Measurements from ENCODE around the gene ZSCAN5A.
"Not testable (repeated sequence)": the region's sequence is repeated elsewhere in the genome, so short reads cannot be mapped to it uniquely, and the experiment has no call there.

The ZSCAN5A gene

GRCh38 chr19:56218961-56219360, 95.7 kb downstream of the ZSCAN5A start:
- DNase-seq (ENCODE audit: extremely low spot score, insufficient read length, low read depth) (no peak), FAIRE-seq (no peak)

DNA sequence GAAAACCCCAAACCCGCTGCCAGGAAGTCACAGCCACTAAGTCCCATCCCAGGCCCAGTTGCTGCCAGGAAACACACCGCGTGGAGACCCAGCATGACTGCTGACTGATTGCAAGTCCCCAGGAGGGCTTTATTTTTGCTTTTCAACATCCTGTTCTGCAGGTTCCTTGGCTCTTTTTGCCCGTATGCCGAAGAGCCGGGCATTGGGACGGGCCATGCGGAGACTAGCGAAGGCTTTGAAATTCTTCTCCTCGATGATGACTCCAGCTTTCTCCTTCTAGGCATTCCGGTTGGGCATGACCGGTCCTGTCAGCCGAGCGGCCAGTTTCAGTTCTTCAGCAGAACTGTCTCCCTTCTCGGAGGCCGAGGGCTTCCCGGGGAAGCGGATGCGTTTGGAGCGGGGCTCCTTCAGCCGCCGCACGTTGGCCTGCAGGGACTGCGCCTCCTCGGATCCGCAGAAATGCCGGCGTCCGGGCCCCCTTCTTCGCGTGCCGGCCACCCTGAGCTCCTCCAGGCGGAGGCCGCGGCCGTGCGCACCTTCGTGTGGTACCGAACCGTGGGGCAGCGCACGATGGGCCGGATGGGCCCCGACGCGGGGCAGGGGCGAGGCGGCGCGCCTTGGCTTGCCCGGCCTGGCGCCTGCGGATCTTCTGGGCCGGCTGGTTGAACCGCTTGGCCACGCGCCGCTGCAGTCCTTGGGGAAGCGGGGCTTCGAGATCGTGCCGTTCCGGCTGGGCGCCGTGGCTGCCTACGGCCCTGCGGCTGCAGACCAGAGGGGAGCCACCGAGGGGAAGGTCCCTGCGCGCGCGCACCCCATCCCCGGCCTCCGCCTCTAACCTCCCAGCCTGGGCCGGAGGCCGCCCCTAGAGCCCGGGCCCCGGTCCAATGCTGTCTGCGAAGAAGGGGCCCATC, 97.3 kb downstream of the ZSCAN5A start:
- DNase-seq (ENCODE audit: extremely low spot score, insufficient read length, low read depth) (no peak), FAIRE-seq (no peak)

GRCh38 chr19:56211718-56212117, 102.9 kb downstream of the ZSCAN5A start:
- DNase-seq (ENCODE audit: extremely low spot score, insufficient read length, low read depth) (no peak), FAIRE-seq (no peak)

DNA sequence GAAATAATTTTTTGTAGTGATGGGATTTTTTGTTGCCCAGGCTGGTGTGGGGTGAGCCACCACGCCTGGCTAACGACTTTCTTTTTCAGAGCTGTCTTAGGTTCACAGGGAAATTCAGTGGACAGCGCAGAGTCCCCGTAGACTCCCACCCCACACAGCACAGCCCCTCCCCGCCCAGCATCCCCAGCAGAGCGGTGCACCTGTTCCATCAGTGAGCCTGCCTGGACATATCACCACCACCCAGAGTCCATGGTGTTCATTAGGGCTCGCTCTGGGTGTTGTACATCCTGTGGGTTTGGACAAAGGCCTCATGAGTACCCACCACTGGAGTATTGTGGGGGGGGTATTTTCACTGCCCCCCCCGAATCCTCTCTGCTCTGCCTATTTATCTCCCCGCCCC, 104.6 kb downstream of the ZSCAN5A start:
- not testable (repeated sequence) for FAIRE-seq; DNase-seq (ENCODE audit: extremely low spot score, insufficient read length, low read depth)

DNA sequence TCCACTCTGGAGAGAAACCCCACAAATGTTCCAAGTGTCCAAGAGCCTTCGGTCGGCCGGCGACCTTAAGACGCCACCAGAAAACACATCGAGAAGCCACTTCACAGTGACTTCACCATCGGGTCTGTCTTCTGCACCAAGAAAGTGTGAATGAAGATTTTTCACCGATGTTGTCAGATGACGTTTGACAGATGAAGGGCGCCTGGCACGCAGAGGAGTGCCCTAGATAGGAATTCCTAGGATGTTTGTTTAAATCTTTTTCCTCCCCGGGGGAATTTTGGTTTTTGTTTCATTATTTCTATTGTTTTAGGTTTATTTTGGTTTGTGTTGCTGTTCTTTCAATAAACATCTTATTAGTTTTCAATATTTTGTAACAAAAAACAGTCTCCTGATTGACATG, 105.5 kb downstream of the ZSCAN5A start:
- FAIRE-seq (no peak), DNase-seq (ENCODE audit: extremely low spot score, insufficient read length, low read depth) (no peak)

DNA sequence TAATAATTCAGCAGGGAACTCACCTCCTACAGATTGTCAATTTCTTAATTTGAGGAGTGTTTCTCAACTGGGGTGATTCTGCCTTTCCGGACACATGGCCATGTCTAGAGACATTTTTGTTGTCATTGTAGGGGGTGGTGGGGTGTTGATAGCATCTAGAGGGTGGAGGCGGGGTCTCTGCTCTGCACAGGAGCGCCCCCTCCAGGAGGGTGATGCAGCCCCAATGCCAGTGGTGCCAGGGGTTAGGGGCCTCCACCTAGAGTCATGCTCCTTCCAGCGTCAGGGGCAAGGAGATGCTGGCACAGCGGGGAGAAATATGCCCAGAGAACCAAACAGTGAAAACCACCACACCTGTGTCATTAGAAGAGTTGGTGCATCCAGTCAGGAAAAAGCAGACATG, 107.1 kb downstream of the ZSCAN5A start:
- FAIRE-seq; DNase-seq (ENCODE audit: extremely low spot score, insufficient read length, low read depth): not testable (repeated sequence)

GRCh38 chr19:56201973-56202372, 112.7 kb downstream of the ZSCAN5A start, which contains the start of gene ZSCAN5C:
Gene ZSCAN5C, plus strand, starts transcription at chr19:56202273. Its CDS starts 3,641 bp downstream, at chr19:56205914.
- no peak for DNase-seq (ENCODE audit: extremely low spot score, insufficient read length, low read depth)
- no peak for FAIRE-seq

DNA sequence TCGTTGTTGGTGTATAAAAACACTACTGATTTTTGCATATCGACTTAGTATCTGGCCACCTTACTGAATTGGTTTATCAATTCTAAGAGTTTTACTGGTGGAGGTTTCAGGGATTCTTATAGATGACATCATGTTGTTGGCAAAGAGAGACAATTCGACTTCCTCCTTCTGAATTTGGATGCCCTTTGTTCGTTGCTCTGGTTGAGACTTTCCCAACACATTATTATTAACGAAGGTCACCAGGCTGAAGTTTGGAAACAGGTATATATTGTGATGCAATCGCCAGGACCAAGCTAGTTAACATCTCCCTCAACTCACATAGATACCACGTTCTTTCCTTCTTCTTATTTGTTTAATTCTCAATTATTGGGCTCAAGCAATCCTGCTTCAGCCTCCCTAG, 115.0 kb downstream of the ZSCAN5A start:
- no peak for FAIRE-seq
- no peak for DNase-seq (ENCODE audit: extremely low spot score, insufficient read length, low read depth)

- not testable (repeated sequence) for FAIRE-seq; DNase-seq (ENCODE audit: extremely low spot score, insufficient read length, low read depth)
These were observed 117.0 kb downstream of the ZSCAN5A start, which contains the start of gene ZSCAN5B for GRCh38 chr19:56197646-56198045. Gene ZSCAN5B, minus strand, starts transcription at chr19:56197783. Its CDS starts 4,731 bp downstream, at chr19:56193052.

GRCh38 chr19:56193981-56194640, 120.5 kb downstream of the ZSCAN5A start:
- DNase-seq (ENCODE audit: extremely low spot score, insufficient read length, low read depth) (no peak), FAIRE-seq (no peak)

- DNase-seq (ENCODE audit: extremely low spot score, insufficient read length, low read depth): no peak
These were observed 122.9 kb downstream of the ZSCAN5A start for GRCh38 chr19:56191711-56192110.

GRCh38 chr19:56191115-56191514, 123.5 kb downstream of the ZSCAN5A start:
- DNase-seq (ENCODE audit: extremely low spot score, insufficient read length, low read depth) (no peak), FAIRE-seq (no peak)

More at GRCh38 chr19:56191711-56192110, 122.9 kb downstream of the ZSCAN5A start:
- no peak for FAIRE-seq

- FAIRE-seq (no peak), DNase-seq (ENCODE audit: extremely low spot score, insufficient read length, low read depth) (no peak)
These were observed 124.9 kb downstream of the ZSCAN5A start for GRCh38 chr19:56189785-56190184.

DNA sequence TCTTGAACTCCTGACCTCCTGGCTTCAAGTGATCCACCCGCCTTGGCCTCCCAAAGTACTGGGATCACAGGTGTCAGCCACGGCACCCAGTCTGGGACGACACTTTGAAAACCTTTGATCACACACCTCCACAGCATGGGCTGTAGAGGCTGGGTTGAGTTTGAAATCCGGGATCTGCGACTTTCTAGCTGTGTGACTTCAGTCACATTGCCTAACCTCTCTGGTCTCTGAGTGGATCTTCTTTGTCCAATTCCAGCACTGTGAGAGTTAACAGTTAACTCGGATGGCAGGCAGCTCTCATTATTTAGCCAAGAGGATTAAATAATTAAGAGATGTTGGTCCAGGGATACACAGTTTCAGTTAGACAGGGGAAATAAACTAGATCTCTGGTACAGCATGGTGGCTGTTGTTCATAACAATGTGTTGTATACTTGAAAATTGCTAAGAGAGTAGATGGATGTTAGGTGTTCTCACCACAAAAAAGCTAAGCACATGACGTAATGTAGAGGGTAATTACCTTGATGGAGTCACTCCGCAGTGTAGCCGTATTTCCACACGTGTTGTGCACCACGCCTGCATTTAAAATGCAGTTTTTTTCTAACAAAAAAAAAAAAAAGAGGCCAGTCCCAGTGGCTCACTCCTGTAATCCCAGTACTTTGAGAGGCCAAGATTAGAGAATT, 136.9 kb downstream of the ZSCAN5A start:
- FAIRE-seq: no peak
- no peak for DNase-seq (ENCODE audit: extremely low spot score, insufficient read length, low read depth)

GRCh38 chr19:56176881-56177280, 137.8 kb downstream of the ZSCAN5A start:
- DNase-seq (ENCODE audit: extremely low spot score, insufficient read length, low read depth) (no peak), FAIRE-seq (no peak)

DNA sequence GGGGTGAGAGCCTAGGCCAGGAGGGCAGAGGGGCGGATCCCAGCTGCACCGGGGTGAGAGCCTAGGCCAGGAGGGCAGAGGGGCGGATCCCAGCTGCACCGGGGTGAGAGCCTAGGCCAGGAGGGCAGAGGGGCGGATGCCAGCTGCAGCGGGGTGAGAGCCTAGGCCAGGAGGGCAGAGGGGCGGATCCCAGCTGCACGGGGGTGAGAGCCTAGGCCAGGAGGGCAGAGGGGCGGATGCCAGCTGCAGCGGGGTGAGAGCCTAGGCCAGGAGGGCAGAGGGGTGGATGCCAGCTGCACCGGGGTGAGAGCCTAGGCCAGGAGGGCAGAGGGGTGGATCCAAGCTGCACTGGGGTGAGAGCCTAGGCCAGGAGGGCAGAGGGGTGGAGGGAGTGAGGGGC, 138.3 kb downstream of the ZSCAN5A start:
- not testable (repeated sequence) for FAIRE-seq; DNase-seq (ENCODE audit: extremely low spot score, insufficient read length, low read depth)

GRCh38 chr19:56175861-56176307, 138.8 kb downstream of the ZSCAN5A start, which contains the start of gene GALP:
Gene GALP, plus strand, starts transcription at chr19:56176008. Its CDS starts 1,101 bp downstream, at chr19:56177109.
- FAIRE-seq; DNase-seq (ENCODE audit: extremely low spot score, insufficient read length, low read depth): not testable (repeated sequence)

DNA sequence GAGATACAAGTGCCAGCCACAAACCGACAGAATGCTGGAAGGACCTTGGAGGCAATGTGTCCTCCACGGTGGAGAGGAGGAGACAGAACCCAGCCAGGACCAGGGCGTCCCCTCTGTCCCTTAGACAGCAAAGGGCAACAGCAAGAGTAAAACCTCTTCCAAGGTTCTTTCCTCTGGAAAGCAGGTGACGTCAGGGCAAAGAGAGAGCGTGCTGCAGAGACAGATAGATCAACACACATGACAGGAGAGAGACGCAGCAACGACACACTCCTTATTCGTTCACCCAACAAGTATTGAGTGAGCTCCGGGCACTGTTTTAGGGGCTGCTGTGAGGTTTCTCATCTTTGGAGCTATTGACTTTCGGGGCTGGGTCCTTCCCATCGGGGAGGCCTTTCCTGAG, 140.1 kb downstream of the ZSCAN5A start:
- no peak for FAIRE-seq
- no peak for DNase-seq (ENCODE audit: extremely low spot score, insufficient read length, low read depth)

DNA sequence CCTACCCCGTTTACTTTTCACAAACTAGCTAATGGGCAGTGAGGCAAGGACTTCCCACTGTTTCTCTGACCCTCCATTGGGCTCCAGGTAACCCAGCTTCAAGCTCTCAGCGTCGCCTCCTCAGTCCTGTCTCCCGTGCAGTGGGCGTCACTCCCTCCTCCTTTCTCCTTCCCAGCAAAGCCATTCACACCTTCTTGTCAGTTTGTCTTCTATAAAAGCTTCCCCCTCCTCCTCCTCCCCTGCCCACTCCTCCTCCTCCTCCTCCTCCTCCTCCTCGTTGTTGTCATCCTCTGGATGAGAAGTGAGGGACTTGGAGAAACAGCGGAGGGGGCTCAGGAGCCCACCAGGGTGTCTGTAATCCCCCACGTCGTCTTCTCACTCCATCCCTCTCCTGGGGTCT, 140.6 kb downstream of the ZSCAN5A start:
- DNase-seq (ENCODE audit: extremely low spot score, insufficient read length, low read depth): no peak
- no peak for FAIRE-seq

Data from GM18507 (cell line).